Camera-type eye (tissue), 1 donor: Measurements from ENCODE around the gene OR5V1. TPM values are rescaled to one million over a fixed set of nuclear protein-coding genes. Genes with fewer than 3 reads are reported as not detected.

Experiments used
- total RNA-seq: library from RNA; depleted of rRNA; stranded (reverse); fragments of >200 nt; gene quantifications from one replicate; pipeline ENCODE4 v1.2.3, GENCODE V29; 2014

The OR5V1 gene
- not detected for total RNA-seq

DNA sequence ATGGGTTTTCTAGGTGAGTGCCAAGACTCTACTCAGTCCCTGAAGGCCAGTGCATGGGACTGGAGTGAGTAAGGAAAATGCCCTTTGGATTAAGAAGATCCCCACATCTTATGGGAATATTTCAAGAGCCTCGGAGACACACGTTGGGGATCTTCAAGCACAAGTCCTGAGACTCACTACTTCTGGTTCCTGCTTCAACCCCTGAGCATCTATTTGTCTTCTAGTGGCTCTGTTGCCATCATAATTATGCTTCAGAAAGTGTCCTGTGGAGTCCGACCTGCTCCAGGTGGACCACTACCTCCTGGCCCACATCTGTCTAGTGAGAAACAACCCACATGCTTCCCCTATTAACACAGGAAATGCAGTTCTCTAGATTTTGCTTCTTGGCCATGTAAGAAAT lies at the start of gene OR5V1:
Gene OR5V1 (minus strand): TSS at position 101 of the 400 bp plus-strand sequence. CDS start 12,670 bp downstream, outside the sequence.

DNA sequence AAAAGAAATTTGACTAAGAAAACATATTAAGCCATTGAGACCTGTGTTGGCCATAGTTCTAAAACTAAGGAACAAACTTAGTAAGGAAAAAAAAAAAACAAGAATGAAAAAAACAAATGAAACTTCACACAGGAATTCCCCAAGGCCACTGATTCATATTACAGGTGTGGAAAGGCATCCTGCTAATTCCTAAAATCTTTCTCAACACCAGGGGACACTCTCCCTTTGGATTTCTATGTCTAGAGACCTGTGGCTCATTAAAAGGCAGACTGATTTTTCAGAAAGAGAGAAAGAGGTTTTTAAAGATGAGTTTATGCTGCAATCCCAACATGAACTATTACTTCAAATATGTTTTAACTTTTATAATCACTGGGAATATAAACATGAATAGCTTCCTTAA lies 45.9 kb upstream of the OR5V1 start, which contains the start of gene OR12D1:
Gene OR12D1 (plus strand): TSS at position 341 of the 400 bp plus-strand sequence.

DNA sequence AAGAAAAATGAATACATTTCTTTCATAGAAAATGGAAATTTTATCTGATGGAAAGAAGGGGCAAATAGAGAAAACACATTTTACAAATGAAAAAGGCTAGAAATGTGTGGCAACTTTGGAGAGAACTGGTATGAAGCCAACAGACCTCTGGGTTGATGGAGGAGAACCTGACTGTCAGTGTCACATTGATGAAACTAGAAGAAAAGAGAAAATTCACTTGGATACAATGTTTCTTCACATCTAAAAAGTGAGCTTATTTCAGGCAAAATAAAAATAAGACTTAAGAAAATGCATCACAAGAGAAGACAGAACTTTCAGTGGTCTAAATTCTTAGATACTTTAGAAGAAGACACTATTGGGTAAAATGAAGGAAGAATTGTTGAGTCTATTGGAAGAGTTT lies 26.7 kb upstream of the OR5V1 start, which contains the start of gene OR12D2:
Gene OR12D2 (plus strand): TSS at position 301 of the 400 bp plus-strand sequence. CDS start 1,069 bp downstream, outside the sequence.

GRCh38 chr6:29375191-29375590 lies 6.5 kb upstream of the OR5V1 start, which contains the start of gene OR12D3:
TSS of gene OR12D3 (minus strand) at chr6:29375291. CDS start at chr6:29375287, 4 bp downstream.

Other genes starting within 250 kb of the OR5V1 start
- not detected for gene OR2J2, start 198.0 kb downstream of the OR5V1 start, total RNA-seq
- not detected for gene OR14J1, start 67.2 kb downstream of the OR5V1 start, total RNA-seq
- not detected for gene OR12D3, start 6.4 kb upstream of the OR5V1 start, total RNA-seq
- not detected for gene OR12D2, start 26.8 kb upstream of the OR5V1 start, total RNA-seq
- not detected for gene OR12D1, start 46.1 kb upstream of the OR5V1 start, total RNA-seq
- gene OR10C1, start 70.4 kb upstream of the OR5V1 start, total RNA-seq: not detected
- gene OR11A1, start 88.2 kb upstream of the OR5V1 start, total RNA-seq: not detected
- gene OR2H1, start 88.3 kb upstream of the OR5V1 start, total RNA-seq: not detected
- gene MAS1L, start 119.1 kb upstream of the OR5V1 start, total RNA-seq: 0.33 TPM
- not detected for gene UBD, start 190.9 kb upstream of the OR5V1 start, total RNA-seq
- gene OR2H2, start 216.3 kb upstream of the OR5V1 start, total RNA-seq: not detected